RWPE2 (cell line): ENCODE data around the gene ZNF844.

ENCODE experiments used
- ATAC-seq: fragments of 200-7000 bp; cut with Tn5 transposase; 3 replicates; pipeline ENCODE4 v1.9.1; 2021; ENCODE audit warnings: low read depth
- DNase-seq: peaks from one replicate; pipeline ENCODE4 v3.0.0-alpha.2; 2020; ENCODE audit warnings: low spot score
- H3K27ac ChIP-seq: fragments of 450-650 bp; 2 replicates; pipeline ENCODE4 v1.5.1; 2017; ENCODE audit warnings: mild to moderate bottlenecking; ENCODE audit not compliant: poor library complexity, severe bottlenecking
- H3K27me3 ChIP-seq: fragments of 250-450 bp; sonication (Bioruptor Pico); 2 replicates; pipeline ENCODE4 v1.5.1; 2021; ENCODE audit warnings: mild to moderate bottlenecking, moderate library complexity; ENCODE audit not compliant: insufficient read depth, poor library complexity, severe bottlenecking
- H3K36me3 ChIP-seq: fragments of 250-450 bp; sonication (Bioruptor Pico); 2 replicates; pipeline ENCODE4 v1.5.1; 2020; ENCODE audit warnings: low read depth, mild to moderate bottlenecking, moderate library complexity
- H3K4me1 ChIP-seq: fragments of 250-450 bp; sonication (Bioruptor Pico); 2 replicates; pipeline ENCODE4 v1.5.1; 2021; ENCODE audit warnings: mild to moderate bottlenecking, moderate library complexity; ENCODE audit not compliant: insufficient read depth, poor library complexity, severe bottlenecking
- H3K4me3 ChIP-seq: fragments of 250-450 bp; sonication (Bioruptor Pico); 2 replicates; pipeline ENCODE4 v1.5.1; 2021; ENCODE audit warnings: mild to moderate bottlenecking, moderate library complexity; ENCODE audit not compliant: severe bottlenecking
- H3K9me3 ChIP-seq: fragments of 250-450 bp; sonication (Bioruptor Pico); 2 replicates; pipeline ENCODE4 v1.5.1; 2021; ENCODE audit warnings: mild to moderate bottlenecking, moderate library complexity; ENCODE audit not compliant: severe bottlenecking
- TF ChIP-seq, protein P1 (sequence below): fragments of 450-650 bp; IDR thresholded peaks from one replicate; pipeline ENCODE4 v1.5.1; 2017; ENCODE audit warnings: mild to moderate bottlenecking, moderate library complexity; ENCODE audit not compliant: poor library complexity, severe bottlenecking

ZNF844 gene

GRCh38 chr19:12064590-12065538 lies at the start of gene ZNF844:
Gene ZNF844, plus strand, starts transcription at chr19:12064731. Its CDS starts 143 bp downstream, at chr19:12064874.
- H3K36me3 ChIP-seq, result no peaks in the 10 kb centered on the region; the same call in 1 of the 2 replicates
- peak within 1 kb of the TSS; percentile 46 for H3K27ac ChIP-seq
- peak; percentile 93 for ATAC-seq
- DNase-seq, result peak; percentile 88
- TF ChIP-seq, protein P1, sequence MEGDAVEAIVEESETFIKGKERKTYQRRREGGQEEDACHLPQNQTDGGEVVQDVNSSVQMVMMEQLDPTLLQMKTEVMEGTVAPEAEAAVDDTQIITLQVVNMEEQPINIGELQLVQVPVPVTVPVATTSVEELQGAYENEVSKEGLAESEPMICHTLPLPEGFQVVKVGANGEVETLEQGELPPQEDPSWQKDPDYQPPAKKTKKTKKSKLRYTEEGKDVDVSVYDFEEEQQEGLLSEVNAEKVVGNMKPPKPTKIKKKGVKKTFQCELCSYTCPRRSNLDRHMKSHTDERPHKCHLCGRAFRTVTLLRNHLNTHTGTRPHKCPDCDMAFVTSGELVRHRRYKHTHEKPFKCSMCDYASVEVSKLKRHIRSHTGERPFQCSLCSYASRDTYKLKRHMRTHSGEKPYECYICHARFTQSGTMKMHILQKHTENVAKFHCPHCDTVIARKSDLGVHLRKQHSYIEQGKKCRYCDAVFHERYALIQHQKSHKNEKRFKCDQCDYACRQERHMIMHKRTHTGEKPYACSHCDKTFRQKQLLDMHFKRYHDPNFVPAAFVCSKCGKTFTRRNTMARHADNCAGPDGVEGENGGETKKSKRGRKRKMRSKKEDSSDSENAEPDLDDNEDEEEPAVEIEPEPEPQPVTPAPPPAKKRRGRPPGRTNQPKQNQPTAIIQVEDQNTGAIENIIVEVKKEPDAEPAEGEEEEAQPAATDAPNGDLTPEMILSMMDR, result no peak
- H3K9me3 ChIP-seq, result peaks cover 2% of the 10 kb centered on the region
- H3K4me1 ChIP-seq, result no peaks in the 10 kb centered on the region
- H3K4me3 ChIP-seq, result peak within 1 kb of the TSS; percentile 67
- H3K27me3 ChIP-seq, result no peaks in the 10 kb centered on the region

DNA sequence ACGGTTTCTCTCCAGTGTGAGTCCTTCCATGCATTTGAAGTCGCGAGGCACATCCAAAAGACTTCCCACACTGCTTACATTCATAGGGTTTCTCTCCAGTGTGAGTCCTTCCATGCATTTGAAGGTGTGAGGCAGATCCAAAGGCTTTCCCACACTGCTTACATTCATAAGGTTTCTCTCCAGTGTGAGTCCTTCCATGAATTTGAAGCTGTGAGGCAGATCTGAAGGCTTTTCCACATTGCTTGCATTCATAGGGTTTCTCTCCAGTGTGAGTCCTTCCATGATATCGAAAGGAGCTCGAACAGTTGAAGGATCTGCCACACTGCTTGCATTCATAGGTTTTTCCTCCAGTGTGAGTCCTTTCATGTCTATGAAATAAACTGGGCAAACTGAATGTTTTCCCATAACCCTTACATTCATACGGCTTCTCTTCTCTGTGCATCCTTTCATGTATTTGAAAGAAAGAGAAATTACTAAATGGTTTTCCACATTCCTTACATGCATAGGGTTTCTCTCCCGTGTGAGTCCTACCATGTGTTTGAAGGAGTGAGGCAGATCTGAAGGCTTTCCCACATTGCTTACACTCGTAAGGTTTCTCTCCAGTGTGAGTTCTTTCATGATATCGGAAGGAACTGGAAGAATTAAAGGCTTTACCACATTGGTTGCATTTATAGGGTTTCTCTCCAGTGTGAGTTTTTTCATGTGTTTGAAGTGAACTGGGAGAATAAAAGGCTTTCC lies 49.3 kb upstream of the ZNF844 start:
- ATAC-seq (no peak), DNase-seq (no peak)
- TF ChIP-seq, protein P1, result no peak
- H3K27ac ChIP-seq, result no peak overlapping the region
- H3K4me1 ChIP-seq, result no peaks in the 10 kb centered on the region
- no peaks in the 10 kb centered on the region for H3K27me3 ChIP-seq
- H3K4me3 ChIP-seq, result no peak overlapping the region
- H3K9me3 ChIP-seq, result peaks cover 28% of the 10 kb centered on the region
- H3K36me3 ChIP-seq, result peaks cover 45% of the 10 kb centered on the region

DNA sequence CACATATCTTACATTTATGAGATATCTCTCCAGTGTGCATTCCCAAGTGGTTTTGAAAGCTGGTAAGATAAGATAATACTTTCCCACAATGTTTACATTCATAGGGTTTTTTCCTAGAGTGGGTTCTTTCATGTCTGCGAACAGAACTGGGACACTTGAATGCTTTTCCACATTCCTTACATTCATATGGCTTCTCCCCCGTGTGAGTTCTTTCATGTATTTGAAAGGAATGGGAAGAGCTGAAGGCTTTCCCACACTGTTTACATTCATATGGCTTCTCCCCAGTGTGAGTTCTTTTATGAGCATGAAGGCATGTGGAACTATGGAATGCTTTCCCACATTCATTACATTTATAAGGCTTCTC lies 48.8 kb upstream of the ZNF844 start:
- TF ChIP-seq, protein P1, result no peak
- no peaks in the 10 kb centered on the region for H3K4me1 ChIP-seq
- H3K27ac ChIP-seq, result no peak overlapping the region
- peaks cover 45% of the 10 kb centered on the region for H3K36me3 ChIP-seq
- H3K9me3 ChIP-seq, result peaks cover 30% of the 10 kb centered on the region
- DNase-seq (no peak), ATAC-seq (no peak)
- no peaks in the 10 kb centered on the region for H3K27me3 ChIP-seq
- H3K4me3 ChIP-seq, result no peak overlapping the region

GRCh38 chr19:12034198-12034597 lies 30.3 kb upstream of the ZNF844 start:
- Histone ChIP-seq H3K27me3 (no peaks in the 10 kb centered on the region), H3K27ac (no peak overlapping the region), H3K4me1 (no peaks in the 10 kb centered on the region), H3K9me3 (no peaks in the 10 kb centered on the region), H3K36me3 (no peaks in the 10 kb centered on the region), H3K4me3 (peak overlapping the region; percentile 85)
- DNase-seq (no peak), ATAC-seq (no peak)
- TF ChIP-seq, protein P1, result no peak
